SU-DHL-6 (cell line): ENCODE results near the gene ADPRHL1.
"Not testable (repeated sequence)": the region's sequence is repeated elsewhere in the genome, so short reads cannot be mapped to it uniquely, and the experiment has no call there.

Source experiments
- EZH2phosphoT487 ChIP-seq: fragments of 200-600 bp; sonication (generic), shearing (Covaris generic); conservative IDR thresholded peaks from 2 replicates; pipeline ENCODE4 v1.6.1; 2018; ENCODE audit warnings: mild to moderate bottlenecking, antibody characterized with exemption, low read length, moderate library complexity, mixed read lengths
- TF ChIP-seq, protein P1 (sequence below): fragments of 200-600 bp; sonication (generic); IDR thresholded peaks from one replicate; pipeline ENCODE4 v1.5.1; 2017; ENCODE audit warnings: antibody characterized with exemption, mild to moderate bottlenecking, low read length, moderate library complexity; ENCODE audit not compliant: insufficient read depth, poor library complexity, severe bottlenecking

DNA sequence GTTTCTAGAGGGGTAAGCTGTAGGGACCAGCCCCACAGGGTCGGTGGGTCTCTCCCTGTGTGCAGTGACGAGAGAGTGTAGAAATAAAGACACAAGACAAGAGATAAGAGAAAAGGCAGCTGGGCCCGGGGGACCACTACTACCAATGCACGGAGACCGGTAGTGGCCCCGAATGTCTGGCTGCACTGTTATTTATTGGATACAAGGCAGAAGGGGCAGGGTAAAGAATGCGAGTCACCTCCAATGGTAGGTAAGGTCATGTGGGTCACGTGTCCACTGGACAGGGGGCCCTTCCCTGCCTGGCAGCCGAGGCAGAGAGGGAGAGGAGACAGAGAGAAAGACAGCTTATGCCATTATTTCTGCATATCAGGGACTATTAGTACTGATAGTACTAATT lies 2.9 kb downstream of the ADPRHL1 start:
- TF ChIP-seq, protein P1, sequence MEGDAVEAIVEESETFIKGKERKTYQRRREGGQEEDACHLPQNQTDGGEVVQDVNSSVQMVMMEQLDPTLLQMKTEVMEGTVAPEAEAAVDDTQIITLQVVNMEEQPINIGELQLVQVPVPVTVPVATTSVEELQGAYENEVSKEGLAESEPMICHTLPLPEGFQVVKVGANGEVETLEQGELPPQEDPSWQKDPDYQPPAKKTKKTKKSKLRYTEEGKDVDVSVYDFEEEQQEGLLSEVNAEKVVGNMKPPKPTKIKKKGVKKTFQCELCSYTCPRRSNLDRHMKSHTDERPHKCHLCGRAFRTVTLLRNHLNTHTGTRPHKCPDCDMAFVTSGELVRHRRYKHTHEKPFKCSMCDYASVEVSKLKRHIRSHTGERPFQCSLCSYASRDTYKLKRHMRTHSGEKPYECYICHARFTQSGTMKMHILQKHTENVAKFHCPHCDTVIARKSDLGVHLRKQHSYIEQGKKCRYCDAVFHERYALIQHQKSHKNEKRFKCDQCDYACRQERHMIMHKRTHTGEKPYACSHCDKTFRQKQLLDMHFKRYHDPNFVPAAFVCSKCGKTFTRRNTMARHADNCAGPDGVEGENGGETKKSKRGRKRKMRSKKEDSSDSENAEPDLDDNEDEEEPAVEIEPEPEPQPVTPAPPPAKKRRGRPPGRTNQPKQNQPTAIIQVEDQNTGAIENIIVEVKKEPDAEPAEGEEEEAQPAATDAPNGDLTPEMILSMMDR: not testable (repeated sequence)
- not testable (repeated sequence) for TF ChIP-seq EZH2phosphoT487
